Coronary artery (tissue), 2 donors: Measurements from ENCODE around the gene GALNT8.
A peak's percentile ranks its signal among the peaks of the same experiment; 100 is the strongest.

Experiments
- DNase-seq: peaks from one replicate; pipeline ENCODE4 v3.0.0-alpha.2; 2017; ENCODE audit warnings: low spot score
- H3K27ac ChIP-seq, 2 donors: fragments of 200-600 bp; sonication (generic); one replicate each; pipeline ENCODE4 v1.5.1; 2016 to 2019
- H3K4me3 ChIP-seq: fragments of 200-600 bp; sonication (generic); 2 replicates; pipeline ENCODE4 v1.5.1; 2016; ENCODE audit warnings: mild to moderate bottlenecking, moderate library complexity
- TF ChIP-seq, protein P1 (sequence below): fragments of 200-600 bp; sonication (generic); IDR thresholded peaks from one replicate; pipeline ENCODE4 v1.5.1; 2019; ENCODE audit warnings: antibody characterized with exemption

GALNT8 gene, protein sequence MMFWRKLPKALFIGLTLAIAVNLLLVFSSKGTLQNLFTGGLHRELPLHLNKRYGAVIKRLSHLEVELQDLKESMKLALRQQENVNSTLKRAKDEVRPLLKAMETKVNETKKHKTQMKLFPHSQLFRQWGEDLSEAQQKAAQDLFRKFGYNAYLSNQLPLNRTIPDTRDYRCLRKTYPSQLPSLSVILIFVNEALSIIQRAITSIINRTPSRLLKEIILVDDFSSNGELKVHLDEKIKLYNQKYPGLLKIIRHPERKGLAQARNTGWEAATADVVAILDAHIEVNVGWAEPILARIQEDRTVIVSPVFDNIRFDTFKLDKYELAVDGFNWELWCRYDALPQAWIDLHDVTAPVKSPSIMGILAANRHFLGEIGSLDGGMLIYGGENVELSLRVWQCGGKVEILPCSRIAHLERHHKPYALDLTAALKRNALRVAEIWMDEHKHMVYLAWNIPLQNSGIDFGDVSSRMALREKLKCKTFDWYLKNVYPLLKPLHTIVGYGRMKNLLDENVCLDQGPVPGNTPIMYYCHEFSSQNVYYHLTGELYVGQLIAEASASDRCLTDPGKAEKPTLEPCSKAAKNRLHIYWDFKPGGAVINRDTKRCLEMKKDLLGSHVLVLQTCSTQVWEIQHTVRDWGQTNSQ

DNA sequence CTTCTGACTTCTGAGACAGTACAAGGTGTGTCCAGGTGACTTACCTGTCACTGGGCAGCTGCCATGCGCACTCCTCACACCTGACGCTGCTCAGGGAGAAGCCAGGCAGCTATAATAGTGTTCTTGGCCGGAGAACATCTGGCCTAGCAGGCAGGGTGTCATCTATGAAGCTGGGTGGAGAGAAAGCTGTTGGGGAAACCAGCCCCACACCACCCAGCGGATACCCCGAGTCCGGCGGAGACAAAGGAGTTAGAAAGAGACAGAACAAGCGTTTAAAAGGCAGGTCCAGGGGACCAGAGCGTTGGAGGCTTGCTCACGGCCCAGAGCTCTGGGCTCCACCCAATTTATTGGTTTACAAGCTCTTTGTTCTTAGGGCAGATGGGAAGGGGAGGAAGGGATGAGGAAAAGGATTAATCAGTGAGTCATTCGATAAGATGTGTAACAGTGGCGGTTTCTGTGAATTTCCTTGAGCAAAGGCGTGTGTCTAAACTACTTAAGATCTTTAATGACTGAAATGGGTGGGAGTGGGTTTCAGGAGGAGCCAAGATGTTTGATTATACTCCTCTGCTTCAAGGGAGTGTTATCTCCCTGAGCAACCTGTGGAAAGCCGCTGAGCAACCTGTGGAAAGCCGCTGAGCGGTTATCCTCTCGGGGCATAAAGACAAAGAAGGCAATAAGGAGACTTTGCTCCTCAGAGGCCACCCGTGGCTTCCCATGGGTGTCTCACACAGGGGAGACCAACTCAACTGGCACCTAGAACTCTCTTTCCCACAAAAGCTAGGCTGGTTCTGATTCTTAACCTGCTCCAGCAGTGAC, at the start of gene GALNT8:
GALNT8 (plus strand) TSS at position 580 of the 816 bp plus-strand sequence. CDS start 278 bp downstream, outside the sequence.
- TF ChIP-seq, protein P1, sequence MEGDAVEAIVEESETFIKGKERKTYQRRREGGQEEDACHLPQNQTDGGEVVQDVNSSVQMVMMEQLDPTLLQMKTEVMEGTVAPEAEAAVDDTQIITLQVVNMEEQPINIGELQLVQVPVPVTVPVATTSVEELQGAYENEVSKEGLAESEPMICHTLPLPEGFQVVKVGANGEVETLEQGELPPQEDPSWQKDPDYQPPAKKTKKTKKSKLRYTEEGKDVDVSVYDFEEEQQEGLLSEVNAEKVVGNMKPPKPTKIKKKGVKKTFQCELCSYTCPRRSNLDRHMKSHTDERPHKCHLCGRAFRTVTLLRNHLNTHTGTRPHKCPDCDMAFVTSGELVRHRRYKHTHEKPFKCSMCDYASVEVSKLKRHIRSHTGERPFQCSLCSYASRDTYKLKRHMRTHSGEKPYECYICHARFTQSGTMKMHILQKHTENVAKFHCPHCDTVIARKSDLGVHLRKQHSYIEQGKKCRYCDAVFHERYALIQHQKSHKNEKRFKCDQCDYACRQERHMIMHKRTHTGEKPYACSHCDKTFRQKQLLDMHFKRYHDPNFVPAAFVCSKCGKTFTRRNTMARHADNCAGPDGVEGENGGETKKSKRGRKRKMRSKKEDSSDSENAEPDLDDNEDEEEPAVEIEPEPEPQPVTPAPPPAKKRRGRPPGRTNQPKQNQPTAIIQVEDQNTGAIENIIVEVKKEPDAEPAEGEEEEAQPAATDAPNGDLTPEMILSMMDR = no peak
- no peak within 1 kb of the TSS for H3K27ac ChIP-seq
- no peak within 1 kb of the TSS for H3K4me3 ChIP-seq
- no peak for DNase-seq

DNA sequence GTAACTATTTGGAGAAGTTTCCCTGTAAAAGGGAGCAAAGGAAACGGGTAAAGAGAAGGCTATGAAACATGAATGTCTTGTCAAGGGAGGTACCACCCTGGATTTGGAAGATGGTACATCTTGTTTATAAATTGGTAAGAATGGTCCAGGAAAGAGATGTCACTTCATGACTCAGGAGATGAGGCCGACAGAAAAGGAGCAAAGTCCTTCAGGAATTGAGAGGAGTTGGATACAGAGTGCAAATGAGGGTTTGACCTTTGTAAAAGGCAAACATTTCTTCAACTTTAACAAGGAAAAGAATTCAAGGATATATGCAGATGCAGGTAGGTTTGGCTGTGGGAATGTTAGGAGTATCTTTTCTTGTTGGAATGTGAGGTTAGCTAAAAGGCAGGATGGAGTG, 40.5 kb upstream of the GALNT8 start:
- DNase-seq = no peak
- Histone ChIP-seq H3K4me3 (no peak overlapping the region), H3K27ac (no peak overlapping the region)
- TF ChIP-seq, protein P1 = no peak

DNA sequence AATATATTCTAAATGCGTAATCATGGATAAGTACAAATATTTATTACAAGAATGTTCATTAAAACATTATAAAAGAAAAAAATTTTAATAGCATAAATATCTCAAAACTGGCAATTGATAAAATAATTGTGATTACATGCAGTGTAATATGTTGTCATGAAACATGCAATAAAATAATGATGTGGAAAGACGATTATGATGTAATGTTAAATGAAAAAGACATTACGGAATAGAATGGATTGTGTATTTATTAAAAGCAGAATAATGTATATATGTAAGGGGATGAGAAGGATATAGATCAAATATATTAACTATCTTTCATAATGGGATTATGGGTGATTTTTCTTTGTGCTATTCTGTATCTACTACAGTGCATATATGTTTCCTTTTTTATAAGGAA, 38.5 kb upstream of the GALNT8 start:
- TF ChIP-seq, protein P1 = no peak
- H3K4me3 ChIP-seq = no peak overlapping the region
- DNase-seq = no peak
- H3K27ac ChIP-seq = no peak overlapping the region

DNA sequence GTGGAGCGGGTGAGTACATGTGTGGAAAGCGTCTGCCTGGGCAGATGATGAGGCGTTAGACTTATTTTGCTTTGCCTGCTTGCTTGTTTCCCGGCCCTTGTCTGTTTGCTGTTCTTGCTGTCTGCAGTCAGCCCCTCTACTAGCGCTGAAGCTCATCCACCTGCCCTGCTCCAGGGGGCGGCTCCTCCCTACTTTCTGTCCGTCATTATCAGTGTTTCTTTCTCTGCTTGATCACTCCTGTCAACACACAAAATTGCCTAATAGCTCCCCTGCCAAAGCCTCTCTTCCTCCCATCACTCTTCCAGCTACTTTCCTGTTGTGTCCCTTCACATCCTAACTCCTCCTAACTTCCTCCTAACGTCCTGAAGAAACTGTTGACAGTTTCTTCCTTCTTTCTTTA, 34.9 kb upstream of the GALNT8 start:
- Histone ChIP-seq H3K27ac (no peak overlapping the region), H3K4me3 (no peak overlapping the region)
- no peak for DNase-seq
- TF ChIP-seq, protein P1 = no peak

DNA sequence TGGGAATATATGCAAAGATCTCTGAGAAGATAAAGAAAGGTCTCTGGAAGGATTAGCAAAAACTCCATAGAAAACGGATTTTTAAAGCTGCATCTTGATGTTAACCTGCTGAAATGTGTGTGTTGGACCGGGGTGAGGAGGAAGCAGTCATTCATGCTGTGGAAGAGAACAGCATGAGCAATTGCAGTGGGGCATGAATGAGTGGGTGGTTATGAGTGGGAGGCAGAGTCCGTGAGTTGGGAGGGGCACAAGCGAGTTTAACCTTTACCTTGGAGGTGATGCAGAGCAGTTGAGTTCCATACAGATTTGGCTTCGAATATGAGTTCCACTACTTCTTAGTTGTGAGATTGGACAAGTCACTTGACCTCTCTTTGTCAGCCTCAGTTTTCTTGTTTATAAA, 29.4 kb upstream of the GALNT8 start:
- H3K27ac ChIP-seq = no peak overlapping the region
- TF ChIP-seq, protein P1 = no peak
- no peak overlapping the region for H3K4me3 ChIP-seq
- DNase-seq = no peak

DNA sequence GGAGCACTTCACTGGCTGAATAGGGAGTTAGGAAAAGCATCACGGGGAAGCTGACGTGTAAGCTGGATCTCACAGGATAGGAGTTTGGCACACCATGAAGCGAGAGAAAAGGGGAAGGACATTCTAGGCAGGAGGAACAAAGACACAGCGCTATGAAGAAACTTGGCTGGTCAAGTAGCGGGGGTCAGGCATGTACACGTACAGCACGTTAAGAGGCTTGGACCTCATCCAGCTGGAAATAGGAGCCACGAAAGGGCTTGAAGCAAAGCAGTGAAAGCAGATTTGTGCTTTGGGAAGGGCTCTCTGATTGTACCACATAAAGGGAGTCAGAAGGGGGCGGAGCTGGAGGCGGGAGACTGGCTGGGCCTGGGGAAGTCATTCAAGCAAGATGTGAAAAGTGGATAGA, 19.6 kb upstream of the GALNT8 start:
- DNase-seq = peak; percentile 74
- Histone ChIP-seq H3K4me3 (no peak overlapping the region), H3K27ac (peak overlapping the region in 1 of 2 donors; percentile 25)
- TF ChIP-seq, protein P1 = no peak
